H9 (cell line): ENCODE results near the gene BIN1. TPM values are rescaled to one million over a fixed set of nuclear protein-coding genes. Genes with fewer than 3 reads are reported as not detected.

ENCODE experiments used
- DNase-seq: peaks from one replicate; pipeline ENCODE4 v3.0.0-alpha.2; 2017
- H2AFZ ChIP-seq: one replicate; pipeline ENCODE4 v1.6.1; 2013; ENCODE audit warnings: mild to moderate bottlenecking, low read length, control low read depth, moderate library complexity
- H2AK5ac ChIP-seq: 2 replicates; pipeline ENCODE4 v1.6.1; 2013; ENCODE audit warnings: low read length, control low read depth, mixed read lengths; ENCODE audit not compliant: insufficient read length
- H2BK120ac ChIP-seq: one replicate; pipeline ENCODE4 v1.6.1; 2013; ENCODE audit warnings: low read depth, mild to moderate bottlenecking, low read length, control low read depth, inconsistent platforms; ENCODE audit not compliant: poor library complexity, severe bottlenecking
- H2BK12ac ChIP-seq: 2 replicates; pipeline ENCODE4 v1.6.1; 2013; ENCODE audit warnings: low read length, control low read depth, mixed read lengths, low read depth; ENCODE audit not compliant: insufficient read length
- H2BK15ac ChIP-seq: 2 replicates; pipeline ENCODE4 v1.6.1; 2013; ENCODE audit warnings: low read depth, low read length, control low read depth
- H2BK20ac ChIP-seq: one replicate; pipeline ENCODE4 v1.6.1; 2013; ENCODE audit warnings: low read depth, mild to moderate bottlenecking, low read length, control low read depth, inconsistent platforms; ENCODE audit not compliant: poor library complexity, severe bottlenecking
- H2BK5ac ChIP-seq: 2 replicates; pipeline ENCODE4 v1.6.1; 2013; ENCODE audit warnings: low read length, control low read depth, mixed read lengths; ENCODE audit not compliant: insufficient read length
- H3K14ac ChIP-seq: 2 replicates; pipeline ENCODE4 v1.6.1; 2013; ENCODE audit warnings: low read length, control low read depth; ENCODE audit not compliant: insufficient read depth
- H3K18ac ChIP-seq: 2 replicates; pipeline ENCODE4 v1.6.1; 2013; ENCODE audit warnings: low read depth, mild to moderate bottlenecking, mixed read lengths, low read length, control low read depth; ENCODE audit not compliant: insufficient read length
- H3K23ac ChIP-seq: 2 replicates; pipeline ENCODE4 v1.6.1; 2013; ENCODE audit warnings: low read length, control low read depth, mixed read lengths, low read depth; ENCODE audit not compliant: insufficient read length
- H3K23me2 ChIP-seq: 2 replicates; pipeline ENCODE4 v1.6.1; 2013; ENCODE audit warnings: low read depth, mild to moderate bottlenecking, mixed read lengths, low read length, control low read depth; ENCODE audit not compliant: insufficient read length, poor library complexity, severe bottlenecking
- H3K27ac ChIP-seq: 2 replicates; pipeline ENCODE4 v1.5.1; 2013; ENCODE audit warnings: low read length, control low read depth, mixed read lengths, low read depth; ENCODE audit not compliant: insufficient read length
- H3K27me3 ChIP-seq: 2 replicates; pipeline ENCODE4 v1.6.1; 2013; ENCODE audit warnings: low read length, control low read depth, inconsistent platforms; ENCODE audit not compliant: insufficient read depth
- H3K4ac ChIP-seq: 2 replicates; pipeline ENCODE4 v1.6.1; 2013; ENCODE audit warnings: low read depth, mild to moderate bottlenecking, control low read depth, inconsistent platforms, low read length, moderate library complexity
- H3K4me1 ChIP-seq: 2 replicates; pipeline ENCODE4 v1.6.1; 2013; ENCODE audit warnings: low read length, control low read depth, inconsistent platforms; ENCODE audit not compliant: insufficient read depth
- H3K4me2 ChIP-seq: 2 replicates; pipeline ENCODE4 v1.6.1; 2013; ENCODE audit warnings: low read length, control low read depth, mixed read lengths; ENCODE audit not compliant: insufficient read length, insufficient read depth
- H3K56ac ChIP-seq: 2 replicates; pipeline ENCODE4 v1.6.1; 2013; ENCODE audit warnings: low read depth, mild to moderate bottlenecking, mixed read lengths, low read length, control low read depth; ENCODE audit not compliant: insufficient read length
- H3K79me1 ChIP-seq: 2 replicates; pipeline ENCODE4 v1.6.1; 2013; ENCODE audit warnings: low read depth, mild to moderate bottlenecking, moderate library complexity, low read length, control low read depth, inconsistent platforms; ENCODE audit not compliant: insufficient read depth, poor library complexity, severe bottlenecking
- H3K79me2 ChIP-seq: 2 replicates; pipeline ENCODE4 v1.6.1; 2013; ENCODE audit warnings: low read length, control low read depth, inconsistent platforms; ENCODE audit not compliant: insufficient read depth
- H3K9ac ChIP-seq: 2 replicates; pipeline ENCODE4 v1.6.1; 2013; ENCODE audit warnings: low read length, control low read depth, mixed read lengths; ENCODE audit not compliant: insufficient read length; ENCODE audit errors: extremely low read depth
- H3K9me3 ChIP-seq: one replicate; pipeline ENCODE4 v1.6.1; 2013; ENCODE audit warnings: low read depth, low read length, inconsistent platforms; ENCODE audit not compliant: control insufficient read depth
- H3T11ph ChIP-seq: one replicate; pipeline ENCODE4 v1.6.1; 2013; ENCODE audit warnings: mild to moderate bottlenecking, low read length, control low read depth, inconsistent platforms
- H4K20me1 ChIP-seq: one replicate; pipeline ENCODE4 v1.6.1; 2013; ENCODE audit not compliant: control insufficient read depth, insufficient read length, insufficient read depth
- H4K5ac ChIP-seq: 2 replicates; pipeline ENCODE4 v1.6.1; 2013; ENCODE audit warnings: low read depth, mild to moderate bottlenecking, mixed read lengths, low read length, control low read depth; ENCODE audit not compliant: insufficient read length
- H4K8ac ChIP-seq: replicated peaks from 2 replicates; pipeline ENCODE4 v1.6.1; 2013; ENCODE audit warnings: low read length, control low read depth, mixed read lengths, low read depth; ENCODE audit not compliant: insufficient read length
- H4K91ac ChIP-seq: 2 replicates; pipeline ENCODE4 v1.6.1; 2013; ENCODE audit warnings: low read depth, mild to moderate bottlenecking, moderate library complexity, mixed read lengths, low read length, control low read depth; ENCODE audit not compliant: insufficient read length
- H3K27ac Mint-ChIP-seq, 3 experiments: 2 replicates in 2 of 3; 3 replicates in 1 of 3; pipeline ENCODE4 v1.8.0; 2020 to 2021; ENCODE audit warnings: mixed read lengths in 3 of 3, mild to moderate bottlenecking in 1 of 3, moderate library complexity in 1 of 3
- H3K27me3 Mint-ChIP-seq: 2 replicates; pipeline ENCODE4 v1.8.0; 2021; ENCODE audit warnings: low read depth, mild to moderate bottlenecking, moderate library complexity, mixed read lengths
- H3K36me3 Mint-ChIP-seq, 3 experiments: 2 replicates in 2 of 3; 3 replicates in 1 of 3; pipeline ENCODE4 v1.8.0; 2020 to 2021; ENCODE audit warnings: low read depth in 3 of 3, mixed read lengths in 3 of 3; ENCODE audit not compliant: insufficient read depth in 1 of 3
- H3K4me1 Mint-ChIP-seq, 2 experiments: 2 replicates each; pipeline ENCODE4 v1.8.0; 2020; ENCODE audit warnings: mixed read lengths in 2 of 2
- H3K4me3 Mint-ChIP-seq, 2 experiments: 2 replicates in 1 of 2; 3 replicates in 1 of 2; pipeline ENCODE4 v1.8.0; 2020 to 2021; ENCODE audit warnings: mild to moderate bottlenecking in 2 of 2, mixed read lengths in 2 of 2, moderate library complexity in 1 of 2
- H3K9me3 Mint-ChIP-seq, 2 experiments: 2 replicates in 1 of 2; 3 replicates in 1 of 2; pipeline ENCODE4 v1.8.0; 2020; ENCODE audit warnings: mild to moderate bottlenecking in 2 of 2, mixed read lengths in 2 of 2, moderate library complexity in 1 of 2
- CTCF ChIP-seq: fragments of 200-600 bp; sonication (generic); conservative IDR thresholded peaks from 3 replicates; pipeline ENCODE4 v1.8.0; 2021; ENCODE audit warnings: antibody characterized with exemption, mild to moderate bottlenecking
- WGBS: extraction: QIAGEN DNeasy Blood & Tissue Kit; methylation state at CpG from one replicate; pipeline ENCODE4 v1.1.7; 2013; ENCODE audit warnings: missing lambda C conversion rate, low lambda C conversion rate, mixed read lengths; ENCODE audit not compliant: insufficient read length; ENCODE audit errors: extremely low coverage; 5-methylcytosine and 5-hydroxymethylcytosine counted together
- total RNA-seq: library from RNA; stranded (reverse); gene quantifications from 2 replicates; pipeline ENCODE4 v1.2.1, GENCODE V29; 2021

The BIN1 gene
- total RNA-seq, 1 experiment from 2014 or later, result 32.0 TPM

DNA sequence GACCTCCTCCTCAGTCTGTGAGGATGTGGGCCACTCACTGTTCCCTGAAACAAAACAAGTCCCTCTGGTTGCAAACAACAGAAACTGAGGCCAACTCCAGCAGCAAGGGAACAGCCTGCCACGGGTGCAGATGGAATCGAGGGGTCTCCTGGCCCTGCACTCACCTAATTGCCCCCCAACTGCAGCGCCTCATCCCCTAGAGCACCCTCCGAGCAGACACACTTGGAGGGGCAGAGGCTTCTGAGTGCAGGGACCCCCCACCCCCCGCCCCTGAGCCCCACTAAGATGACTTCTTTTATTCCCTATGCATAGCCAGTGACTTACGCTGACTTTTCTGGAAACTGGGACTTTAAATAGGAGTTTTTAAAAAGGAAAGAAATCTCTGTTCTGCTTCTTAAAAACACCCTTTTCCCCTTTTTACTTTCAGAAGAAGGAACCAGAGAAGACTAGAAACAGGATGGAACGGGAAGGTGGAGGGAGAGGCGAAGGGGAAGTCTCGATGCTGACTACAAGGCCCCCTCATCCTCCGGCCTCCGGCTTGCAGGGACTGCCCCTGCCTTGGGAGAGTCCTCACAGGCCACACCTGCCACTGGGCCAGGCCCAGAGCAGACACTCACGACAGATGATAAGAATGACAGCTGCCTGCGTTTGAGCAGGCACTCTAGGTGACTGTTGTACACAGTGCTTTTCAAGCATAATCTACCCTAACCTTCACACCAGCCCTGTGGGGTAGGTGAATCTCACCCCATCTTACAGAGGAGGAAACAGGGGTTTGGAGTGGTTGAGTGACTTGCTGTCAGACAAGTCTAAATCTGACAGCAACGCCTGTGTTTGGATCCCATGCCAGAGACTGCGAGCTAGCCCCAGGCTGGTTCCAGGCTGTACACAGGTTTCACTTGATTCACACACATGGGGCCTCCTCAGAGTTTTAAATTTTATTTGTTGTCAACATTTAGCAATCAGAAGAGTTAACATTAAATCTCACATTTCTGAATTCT, 28.2 kb upstream of the BIN1 start:
- H3K27me3 Mint-ChIP-seq, result peaks cover 3% of the 10 kb centered on the region
- Histone ChIP-seq H4K5ac (no peak overlapping the region), H2BK20ac (no peak overlapping the region), H4K20me1 (no peaks in the 10 kb centered on the region), H3K4ac (no peak overlapping the region), H3K23ac (no peak overlapping the region), H2BK12ac (no peak overlapping the region), H3K9me3 (no peaks in the 10 kb centered on the region), H3K27ac (no peak overlapping the region), H3K4me2 (no peak overlapping the region), H2BK120ac (no peak overlapping the region), H2BK15ac (no peak overlapping the region), H2AK5ac (no peak overlapping the region), H3K18ac (no peak overlapping the region), H2AFZ (no peak overlapping the region), H3K79me2 (no peaks in the 10 kb centered on the region), H3K4me1 (no peaks in the 10 kb centered on the region), H4K8ac (no peak overlapping the region), H3K23me2 (no peaks in the 10 kb centered on the region), H3K9ac (no peak overlapping the region), H3K27me3 (no peaks in the 10 kb centered on the region), H3K56ac (no peak overlapping the region), H3K14ac (no peak overlapping the region), H3K79me1 (no peaks in the 10 kb centered on the region), H3T11ph (no peak overlapping the region), H4K91ac (no peak overlapping the region), H2BK5ac (no peak overlapping the region)
- WGBS, result no CpG with 5 or more reads among the region's 15 CpGs
- H3K4me1 Mint-ChIP-seq, result no peaks in the 10 kb centered on the region
- no peaks in the 10 kb centered on the region; a peak in 1 of 7 replicates for H3K36me3 Mint-ChIP-seq
- H3K27ac Mint-ChIP-seq, result no peak overlapping the region
- peaks cover 3 to 8% of the 10 kb centered on the region in 2 experiments; a peak in 3 of 5 replicates for H3K9me3 Mint-ChIP-seq
- no peak for TF ChIP-seq CTCF
- H3K4me3 Mint-ChIP-seq, result no peak overlapping the region; a peak in 1 of 5 replicates
- no peak for DNase-seq
